Measurements from ENCODE around the gene MPDZ.

DNA sequence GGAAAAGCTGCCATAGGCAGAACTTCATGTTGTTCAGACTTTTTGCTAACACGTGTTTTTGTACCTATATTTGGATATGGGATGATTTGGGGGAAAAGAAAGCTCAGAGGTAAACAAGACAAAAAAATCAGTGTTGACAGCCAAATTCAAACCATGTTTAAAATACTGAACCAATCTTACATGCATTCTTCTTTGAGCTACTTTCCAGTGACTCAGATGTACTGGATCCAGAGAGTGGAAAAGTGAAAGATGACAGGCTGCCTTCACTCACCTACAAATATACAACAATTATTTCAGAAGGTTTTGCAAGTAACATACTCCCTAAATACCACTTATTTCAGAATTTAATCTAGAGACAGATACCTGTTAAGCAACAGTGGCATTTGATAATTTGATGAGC lies 165.7 kb downstream of the MPDZ start:
- TF ChIP-seq POLR2A (IDR thresholded peaks at IDR 0.05): no peak
- TF ChIP-seq, protein P1, sequence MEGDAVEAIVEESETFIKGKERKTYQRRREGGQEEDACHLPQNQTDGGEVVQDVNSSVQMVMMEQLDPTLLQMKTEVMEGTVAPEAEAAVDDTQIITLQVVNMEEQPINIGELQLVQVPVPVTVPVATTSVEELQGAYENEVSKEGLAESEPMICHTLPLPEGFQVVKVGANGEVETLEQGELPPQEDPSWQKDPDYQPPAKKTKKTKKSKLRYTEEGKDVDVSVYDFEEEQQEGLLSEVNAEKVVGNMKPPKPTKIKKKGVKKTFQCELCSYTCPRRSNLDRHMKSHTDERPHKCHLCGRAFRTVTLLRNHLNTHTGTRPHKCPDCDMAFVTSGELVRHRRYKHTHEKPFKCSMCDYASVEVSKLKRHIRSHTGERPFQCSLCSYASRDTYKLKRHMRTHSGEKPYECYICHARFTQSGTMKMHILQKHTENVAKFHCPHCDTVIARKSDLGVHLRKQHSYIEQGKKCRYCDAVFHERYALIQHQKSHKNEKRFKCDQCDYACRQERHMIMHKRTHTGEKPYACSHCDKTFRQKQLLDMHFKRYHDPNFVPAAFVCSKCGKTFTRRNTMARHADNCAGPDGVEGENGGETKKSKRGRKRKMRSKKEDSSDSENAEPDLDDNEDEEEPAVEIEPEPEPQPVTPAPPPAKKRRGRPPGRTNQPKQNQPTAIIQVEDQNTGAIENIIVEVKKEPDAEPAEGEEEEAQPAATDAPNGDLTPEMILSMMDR (IDR thresholded peaks at IDR 0.05): no peak
